Measurements from ENCODE around the gene NPEPL1. TPM values are rescaled to one million over a fixed set of nuclear protein-coding genes. Genes with fewer than 3 reads are reported as not detected.

NPEPL1 gene
- total and polyA plus RNA-seq, 2 of the 8 experiments (the other 6 are each of a cell fraction or from before 2014, with no cell fraction given), result 12.4 to 26.8 TPM

GRCh38 chr20:58667975-58668374 is 24.6 kb upstream of the NPEPL1 start:
- no peaks in the 10 kb centered on the region for H4K20me1 ChIP-seq (replicated peaks in 1 of 2; ENCODE audit: control insufficient read depth in 1 of 2, insufficient read depth in 2 of 2, low read length in 2 of 2)
- H3K9me3 ChIP-seq (ENCODE audit: insufficient read depth in 2 of 2, low read depth in 1 of 2, low read length in 1 of 2), result no peaks in the 10 kb centered on the region
- H3K79me1 ChIP-seq (ENCODE audit: low read depth, low read length), result peaks cover 3% of the 10 kb centered on the region; the same call in 1 of the 2 replicates
- H3K27ac ChIP-seq (ENCODE audit: low read depth, low read length), result peak overlapping the region; percentile 23; the same call in 1 of the 2 replicates
- H2BK20ac ChIP-seq (ENCODE audit: low read length), result no peak overlapping the region; the same call in 1 of the 2 replicates
- H3K4me2 ChIP-seq (ENCODE audit: insufficient read depth in 1 of 2, low read depth in 2 of 2, low read length in 2 of 2), result no peak overlapping the region; a peak in 1 of 4 replicates
- no peak overlapping the region for H4K8ac ChIP-seq (ENCODE audit: extremely low read depth, insufficient read depth, low read length)
- peaks cover 3 to 43% (median 6%) of the 10 kb centered on the region in 4 experiments; a peak in 6 of 8 replicates for H3K36me3 ChIP-seq (ENCODE audit: control insufficient read depth in 2 of 4, insufficient read depth in 4 of 4, low read length in 3 of 4)
- no peak overlapping the region for H3K4me3 ChIP-seq (ENCODE audit: extremely low read depth in 1 of 4, insufficient read depth in 2 of 4, low read depth in 3 of 4, low read length in 4 of 4)
- 0 out of 2 replicates have a peak, but pooled peaks cover 2% of the 10 kb centered on the region for H3K23me2 ChIP-seq (ENCODE audit: low read depth, low read length)
- no peak overlapping the region for H3K14ac ChIP-seq (ENCODE audit: insufficient read length)
- peak overlapping the region; percentile 40 for H4K5ac ChIP-seq (ENCODE audit: insufficient read length, low read depth, low read length)
- H3K79me2 ChIP-seq (ENCODE audit: control insufficient read depth in 1 of 2, insufficient read depth in 2 of 2, low read length in 2 of 2), result peaks cover 0 to 53% of the 10 kb centered on the region in 2 experiments; a peak in 3 of 4 replicates
- ChIA-PET CTCF (ENCODE audit: partially characterized antibody) (interaction anchor here (0.7 to 4.9 kb wide), 3 partner anchors 10 to 53 kb away, joined by 3 to 34 read pairs (median 11); partner anchors contain the start of gene STX16), POLR2A (ENCODE audit: partially characterized antibody) (interaction anchor here (0.9 to 15.3 kb wide), 9 partner anchors 12 to 184 kb away, joined by 3 to 242 read pairs (median 4); partner anchors contain the start of gene STX16)
- H2AK5ac ChIP-seq (ENCODE audit: low read depth, low read length), result 0 out of 2 replicates have a peak overlapping the region, but pooled peaks have one; percentile 54
- no peak for TF ChIP-seq USF2 (IDR thresholded peaks at IDR 0.05; ENCODE audit: low read length)
- TF ChIP-seq RAD21 (IDR thresholded peaks at IDR 0.05 in 1 of 2, conservative IDR thresholded peaks at IDR 0.05 in 1 of 2; ENCODE audit: low read depth in 2 of 2, low read length in 2 of 2), result peak in 1 of 2 experiments; percentile 14; a peak in 1 of 4 replicates
- FAIRE-seq (peak; percentile 65), DNase-seq (ENCODE audit: low read depth in 1 of 2, low spot score in 2 of 2) (peak in 1 of 2 experiments; percentile 37)
- H4K91ac ChIP-seq (replicated peaks; ENCODE audit: insufficient read length, low read length), result peak overlapping the region; percentile 25
- H2BK5ac ChIP-seq (ENCODE audit: low read depth, low read length), result peak overlapping the region; percentile 68; the same call in 1 of the 2 replicates
- H3K23ac ChIP-seq (ENCODE audit: insufficient read length), result no peak overlapping the region
- peak overlapping the region; percentile 69 for H3K4ac ChIP-seq (replicated peaks; ENCODE audit: insufficient read length, low read depth, low read length)
- no peak overlapping the region for H3K9ac ChIP-seq (replicated peaks in 1 of 4; ENCODE audit: extremely low read depth in 1 of 4, low read depth in 3 of 4, low read length in 3 of 4)
- H3K4me1 ChIP-seq (replicated peaks in 1 of 4; ENCODE audit: control insufficient read depth in 3 of 4, insufficient read depth in 4 of 4, low read length in 3 of 4), result peaks cover 16 to 34% (median 29%) of the 10 kb centered on the region in 4 experiments
- WGBS, 2 experiments (ENCODE audit: extremely low coverage in 1 of 2, insufficient coverage in 1 of 2, insufficient read length in 1 of 2, insufficient replicate concordance in 2 of 2, low coverage in 1 of 2, low lambda C conversion rate in 2 of 2, missing lambda C conversion rate in 1 of 2), result 87% methylated on average over 5 of the region's 5 CpGs; no CpG with 5 or more reads in 1 of the 2 experiments
- H3K56ac ChIP-seq (replicated peaks; ENCODE audit: insufficient read length, low read depth, low read length), result peak overlapping the region; percentile 26
- no peak overlapping the region for H2BK15ac ChIP-seq (ENCODE audit: low read length)
- no peak overlapping the region for H2AFZ ChIP-seq (ENCODE audit: low read length)
- peak overlapping the region; percentile 51 for H2BK12ac ChIP-seq (ENCODE audit: low read depth, low read length)
- H2BK120ac ChIP-seq (replicated peaks; ENCODE audit: low read depth, low read length), result peak overlapping the region; percentile 71
- peak overlapping the region; percentile 72 for H3K18ac ChIP-seq (ENCODE audit: extremely low read depth, low read length)
- no peaks in the 10 kb centered on the region for H3K27me3 ChIP-seq (replicated peaks in 1 of 4; ENCODE audit: control insufficient read depth in 3 of 4, extremely low read depth in 1 of 4, insufficient read depth in 3 of 4, low read length in 3 of 4)

All from H1 (cell line).